Measurements from ENCODE around the gene CD53.
"Not testable (repeated sequence)": the region's sequence is repeated elsewhere in the genome, so short reads cannot be mapped to it uniquely, and the experiment has no call there.

The CD53 gene

GRCh38 chr1:110916669-110917306, 43.8 kb downstream of the CD53 start:
- DNase-seq, result no peak

GRCh38 chr1:110918016-110918415, 45.1 kb downstream of the CD53 start:
- DNase-seq, result no peak

DNA sequence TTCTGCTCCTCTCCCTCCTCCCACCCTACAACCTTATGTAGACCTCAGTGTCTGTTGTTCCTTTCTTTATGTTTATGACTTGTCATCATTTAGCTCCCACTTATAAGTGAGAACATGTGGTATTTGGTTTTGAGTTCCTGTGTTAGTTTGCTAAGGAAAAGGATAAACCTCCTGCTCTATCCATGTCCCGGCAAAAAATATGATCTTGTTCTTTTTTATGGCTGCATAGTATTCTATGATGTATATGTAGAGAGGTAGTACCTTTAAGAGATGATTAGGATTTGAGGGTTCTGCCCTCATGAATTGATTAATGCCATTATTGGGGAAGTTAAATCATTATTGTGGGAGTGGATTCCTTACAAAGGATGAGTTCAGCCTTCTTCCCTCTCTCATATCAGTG, 49.0 kb downstream of the CD53 start:
- no peak for DNase-seq

DNA sequence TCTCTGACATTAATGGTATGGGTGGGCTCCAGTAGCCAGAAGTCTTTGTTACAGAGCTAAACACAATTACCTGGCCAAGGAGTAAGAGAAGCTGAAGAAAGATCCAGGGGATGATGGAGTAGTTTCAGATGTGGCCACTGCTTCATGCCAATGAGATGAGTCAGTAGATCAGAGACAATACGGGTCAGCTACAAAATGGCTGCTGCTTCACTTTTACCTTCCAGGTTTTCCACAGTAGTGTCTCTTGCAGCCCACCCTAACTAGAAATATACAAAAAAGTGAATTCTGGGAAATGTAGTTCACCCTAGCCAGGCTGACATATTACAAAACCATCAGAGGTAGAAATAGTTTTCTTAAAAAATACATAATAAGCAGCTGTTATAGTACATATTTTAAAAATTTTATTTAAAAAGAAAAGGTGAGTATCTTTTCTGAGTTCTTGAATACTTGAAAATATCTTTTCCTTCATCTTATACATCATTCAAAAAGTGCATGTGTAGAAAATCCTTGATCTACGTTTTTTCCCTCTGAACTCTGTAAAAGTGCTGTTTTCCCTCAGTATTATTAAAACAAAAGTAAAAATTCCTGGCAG, 54.6 kb downstream of the CD53 start:
- no peak for DNase-seq

GRCh38 chr1:110928191-110928590, 55.2 kb downstream of the CD53 start:
- no peak for DNase-seq

GRCh38 chr1:110928904-110929303, 56.0 kb downstream of the CD53 start:
- DNase-seq, result no peak

GRCh38 chr1:110931097-110931496, 58.1 kb downstream of the CD53 start:
- DNase-seq, result not testable (repeated sequence)

DNA sequence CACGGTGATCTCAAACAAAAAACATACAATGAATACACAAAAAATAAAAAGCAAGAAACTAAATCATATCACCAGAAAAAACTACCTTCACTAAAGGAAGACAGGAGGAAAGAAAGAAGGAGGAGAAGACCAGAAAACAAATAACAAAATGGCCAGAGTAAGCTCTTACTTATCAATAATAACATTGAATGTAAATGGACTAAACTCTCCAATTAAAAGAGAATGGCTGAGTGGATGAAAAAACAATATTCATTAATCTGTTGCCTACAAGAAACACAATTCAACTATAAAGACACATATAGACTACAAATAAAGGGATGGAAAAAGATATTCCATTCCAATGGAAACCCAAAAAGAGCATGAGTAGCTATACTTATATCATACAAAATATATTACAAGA, 63.6 kb downstream of the CD53 start:
- DNase-seq, result no peak

DNA sequence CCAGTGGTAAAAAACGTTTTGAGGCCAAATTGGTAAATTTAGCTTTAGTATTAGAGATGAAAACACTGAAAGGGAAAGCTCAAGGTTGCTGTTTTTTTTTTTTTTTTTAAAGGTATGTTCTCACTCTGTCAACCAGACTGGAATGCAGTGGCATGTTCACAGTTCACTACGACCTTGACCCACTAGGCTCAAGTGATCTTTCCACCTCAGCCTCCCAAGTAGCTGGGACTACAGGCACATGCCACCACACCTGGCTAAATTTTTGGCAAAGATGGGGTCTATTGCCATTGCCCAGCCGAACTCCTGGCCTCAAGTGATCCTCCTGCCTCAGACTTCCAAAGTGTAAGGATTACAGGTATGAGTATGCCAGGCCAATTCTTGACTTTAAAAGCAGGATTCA, 71.9 kb downstream of the CD53 start:
- DNase-seq, result no peak

DNA sequence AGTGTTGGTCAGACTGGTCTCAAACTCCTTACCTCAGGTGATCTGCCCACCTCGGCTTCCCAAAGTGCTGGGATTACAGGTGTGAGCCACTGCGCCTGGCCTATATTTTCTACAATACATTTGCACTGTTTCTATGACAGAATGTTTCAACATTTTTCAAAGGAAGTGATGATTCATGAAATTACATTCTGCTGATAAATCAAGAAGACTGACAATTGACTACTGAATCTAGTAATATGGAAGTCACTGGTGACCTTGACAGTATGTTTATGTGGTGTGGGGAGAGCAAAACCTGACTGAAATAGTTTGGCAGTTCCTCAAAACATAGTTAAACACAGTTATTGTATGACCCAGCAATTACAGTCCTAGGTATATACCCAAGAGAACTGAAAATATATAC, 72.7 kb downstream of the CD53 start:
- DNase-seq, result no peak

DNA sequence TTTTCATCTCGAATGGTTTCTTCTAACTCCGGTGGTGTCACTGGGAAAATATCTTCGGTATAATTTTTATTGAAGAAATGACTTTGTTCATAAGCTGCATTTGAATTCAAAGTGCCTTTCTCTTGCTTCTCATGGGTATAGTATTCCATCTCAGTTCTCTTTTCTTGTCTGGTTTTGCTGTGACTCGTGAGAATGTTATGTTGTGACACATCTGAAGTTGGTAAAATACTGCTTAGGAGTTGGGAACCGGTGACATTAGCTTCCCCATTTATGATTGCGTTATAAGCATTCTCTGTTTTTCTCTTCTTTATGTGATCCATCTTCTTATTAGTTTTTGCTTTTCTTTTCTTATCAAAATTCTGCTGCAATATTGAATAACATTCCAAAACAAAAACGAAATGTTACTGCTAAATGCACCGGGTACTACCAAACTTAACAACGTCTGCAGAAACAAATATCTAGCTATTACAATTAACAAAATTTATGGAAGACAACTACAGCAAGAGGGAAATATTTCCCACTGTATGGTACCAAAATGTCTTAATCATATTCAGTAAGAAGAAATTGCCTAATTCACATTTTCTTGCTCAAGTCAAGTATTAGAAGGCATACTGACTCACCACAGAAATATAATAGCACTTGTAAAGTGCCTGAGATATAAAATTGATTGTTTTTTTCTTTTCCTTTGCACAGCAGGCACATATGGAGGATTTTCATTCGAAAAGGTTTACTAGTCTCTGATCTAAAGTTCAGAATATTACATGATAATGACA, 75.3 kb downstream of the CD53 start:
- no peak for DNase-seq
